ENCODE results near the gene NPS. TPM values are rescaled to one million over a fixed set of nuclear protein-coding genes. Genes with fewer than 3 reads are reported as not detected.

Gene NPS
- total RNA-seq, 2 experiments from 2014 or later: not detected

GRCh38 chr10:127569210-127569609 is 20.1 kb downstream of the NPS start:
- no peak overlapping the region for H3K27ac Mint-ChIP-seq
- H3K27me3 Mint-ChIP-seq: peaks cover 3% of the 10 kb centered on the region
- no peak overlapping the region for H3K4me3 Mint-ChIP-seq
- ChIA-PET CTCF (no interaction called here), POLR2A (no interaction called here)
- H3K4me1 Mint-ChIP-seq: no peaks in the 10 kb centered on the region
- DNase-seq: no peak
- H3K36me3 Mint-ChIP-seq (ENCODE audit: low read depth): no peaks in the 10 kb centered on the region
- no peaks in the 10 kb centered on the region for H3K9me3 Mint-ChIP-seq

- CTCF ChIA-PET: no interaction called here
- no peak overlapping the region for H3K4me3 Mint-ChIP-seq
- no peak for DNase-seq
- no peaks in the 10 kb centered on the region for H3K36me3 Mint-ChIP-seq (ENCODE audit: low read depth)
- no peak overlapping the region for H3K27ac Mint-ChIP-seq
- POLR2A ChIA-PET: no interaction called here
- H3K4me1 Mint-ChIP-seq: no peaks in the 10 kb centered on the region
- no peaks in the 10 kb centered on the region for H3K27me3 Mint-ChIP-seq
- no peaks in the 10 kb centered on the region for H3K9me3 Mint-ChIP-seq
Observed at GRCh38 chr10:127570036-127570435, 20.9 kb downstream of the NPS start.

- Mint-ChIP-seq H3K4me3 (no peak overlapping the region), H3K9me3 (no peaks in the 10 kb centered on the region), H3K36me3 (ENCODE audit: low read depth) (no peaks in the 10 kb centered on the region), H3K27me3 (no peaks in the 10 kb centered on the region), H3K4me1 (no peaks in the 10 kb centered on the region), H3K27ac (no peak overlapping the region)
- ChIA-PET CTCF (no interaction called here), POLR2A (no interaction called here)
- DNase-seq: no peak
Observed at GRCh38 chr10:127571386-127571785, 22.3 kb downstream of the NPS start.

GRCh38 chr10:127576051-127576450 is 26.9 kb downstream of the NPS start:
- CTCF ChIA-PET: no interaction called here
- DNase-seq: no peak

GRCh38 chr10:127576740-127577161 is 27.6 kb downstream of the NPS start:
- no peak overlapping the region for H3K4me3 Mint-ChIP-seq

More at GRCh38 chr10:127576051-127576450, 26.9 kb downstream of the NPS start:
- no peak overlapping the region for H3K4me3 Mint-ChIP-seq
- POLR2A ChIA-PET: no interaction called here
- H3K9me3 Mint-ChIP-seq: no peaks in the 10 kb centered on the region
- H3K27me3 Mint-ChIP-seq: no peaks in the 10 kb centered on the region
- no peak overlapping the region for H3K27ac Mint-ChIP-seq
- no peaks in the 10 kb centered on the region for H3K36me3 Mint-ChIP-seq (ENCODE audit: low read depth)
- H3K4me1 Mint-ChIP-seq: no peaks in the 10 kb centered on the region

GRCh38 chr10:127577376-127578258 is 28.5 kb downstream of the NPS start:
- CTCF ChIA-PET: no interaction called here
- DNase-seq: no peak
- Mint-ChIP-seq H3K27me3 (no peaks in the 10 kb centered on the region), H3K4me1 (no peaks in the 10 kb centered on the region), H3K9me3 (no peaks in the 10 kb centered on the region), H3K4me3 (no peak overlapping the region), H3K27ac (no peak overlapping the region), H3K36me3 (ENCODE audit: low read depth) (no peaks in the 10 kb centered on the region)
- POLR2A ChIA-PET: no interaction called here

More at GRCh38 chr10:127576740-127577161, 27.6 kb downstream of the NPS start:
- DNase-seq: no peak
- Mint-ChIP-seq H3K4me1 (no peaks in the 10 kb centered on the region), H3K9me3 (no peaks in the 10 kb centered on the region), H3K27me3 (no peaks in the 10 kb centered on the region), H3K36me3 (ENCODE audit: low read depth) (no peaks in the 10 kb centered on the region), H3K27ac (no peak overlapping the region)
- ChIA-PET CTCF (no interaction called here), POLR2A (no interaction called here)

- Mint-ChIP-seq H3K4me1 (no peaks in the 10 kb centered on the region), H3K9me3 (no peaks in the 10 kb centered on the region), H3K36me3 (ENCODE audit: low read depth) (no peaks in the 10 kb centered on the region), H3K27ac (no peak overlapping the region), H3K27me3 (no peaks in the 10 kb centered on the region), H3K4me3 (no peak overlapping the region)
- ChIA-PET CTCF (no interaction called here), POLR2A (no interaction called here)
- DNase-seq: no peak
Observed at GRCh38 chr10:127578259-127578960, 29.3 kb downstream of the NPS start.

GRCh38 chr10:127578961-127579305 is 29.8 kb downstream of the NPS start:
- H3K4me3 Mint-ChIP-seq: no peak overlapping the region
- CTCF ChIA-PET: no interaction called here
- H3K36me3 Mint-ChIP-seq (ENCODE audit: low read depth): no peaks in the 10 kb centered on the region

GRCh38 chr10:127579640-127580039 is 30.5 kb downstream of the NPS start:
- ChIA-PET POLR2A (no interaction called here), CTCF (no interaction called here)

More at GRCh38 chr10:127578961-127579305, 29.8 kb downstream of the NPS start:
- POLR2A ChIA-PET: no interaction called here
- no peaks in the 10 kb centered on the region for H3K27me3 Mint-ChIP-seq
- no peak overlapping the region for H3K27ac Mint-ChIP-seq
- H3K4me1 Mint-ChIP-seq: no peaks in the 10 kb centered on the region
- no peaks in the 10 kb centered on the region for H3K9me3 Mint-ChIP-seq
- DNase-seq: no peak

GRCh38 chr10:127580822-127581221 is 31.7 kb downstream of the NPS start:
- no peak overlapping the region for H3K27ac Mint-ChIP-seq
- CTCF ChIA-PET: no interaction called here
- H3K36me3 Mint-ChIP-seq (ENCODE audit: low read depth): no peaks in the 10 kb centered on the region

More at GRCh38 chr10:127579640-127580039, 30.5 kb downstream of the NPS start:
- Mint-ChIP-seq H3K4me1 (no peaks in the 10 kb centered on the region), H3K4me3 (no peak overlapping the region), H3K27ac (no peak overlapping the region), H3K9me3 (no peaks in the 10 kb centered on the region), H3K36me3 (ENCODE audit: low read depth) (no peaks in the 10 kb centered on the region), H3K27me3 (no peaks in the 10 kb centered on the region)
- DNase-seq: no peak

GRCh38 chr10:127585519-127586023 is 36.5 kb downstream of the NPS start:
- H3K36me3 Mint-ChIP-seq (ENCODE audit: low read depth): no peaks in the 10 kb centered on the region
- no peak for DNase-seq
- H3K4me3 Mint-ChIP-seq: no peak overlapping the region
- H3K9me3 Mint-ChIP-seq: no peaks in the 10 kb centered on the region
- H3K4me1 Mint-ChIP-seq: no peaks in the 10 kb centered on the region
- POLR2A ChIA-PET: no interaction called here
- H3K27me3 Mint-ChIP-seq: no peaks in the 10 kb centered on the region
- CTCF ChIA-PET: no interaction called here
- H3K27ac Mint-ChIP-seq: no peak overlapping the region

More at GRCh38 chr10:127580822-127581221, 31.7 kb downstream of the NPS start:
- Mint-ChIP-seq H3K4me1 (no peaks in the 10 kb centered on the region), H3K4me3 (no peak overlapping the region), H3K27me3 (no peaks in the 10 kb centered on the region), H3K9me3 (no peaks in the 10 kb centered on the region)
- no peak for DNase-seq
- POLR2A ChIA-PET: no interaction called here

- Mint-ChIP-seq H3K36me3 (ENCODE audit: low read depth) (no peaks in the 10 kb centered on the region), H3K27me3 (no peaks in the 10 kb centered on the region), H3K4me3 (no peak overlapping the region), H3K27ac (no peak overlapping the region), H3K4me1 (no peaks in the 10 kb centered on the region), H3K9me3 (no peaks in the 10 kb centered on the region)
- ChIA-PET CTCF (no interaction called here), POLR2A (no interaction called here)
- DNase-seq: no peak
Observed at GRCh38 chr10:127587668-127588365, 38.7 kb downstream of the NPS start.

- POLR2A ChIA-PET: no interaction called here
- CTCF ChIA-PET: no interaction called here
- H3K4me3 Mint-ChIP-seq: no peak overlapping the region
- H3K36me3 Mint-ChIP-seq (ENCODE audit: low read depth): no peaks in the 10 kb centered on the region
- DNase-seq: no peak
- H3K9me3 Mint-ChIP-seq: no peaks in the 10 kb centered on the region
- no peaks in the 10 kb centered on the region for H3K4me1 Mint-ChIP-seq
- H3K27me3 Mint-ChIP-seq: peaks cover 2% of the 10 kb centered on the region
- H3K27ac Mint-ChIP-seq: no peak overlapping the region
Observed at GRCh38 chr10:127592586-127592985, 43.5 kb downstream of the NPS start.
